IPS-18c (cell line): Measurements from ENCODE around the gene TBX10.

Experiments
- H3K4me3 ChIP-seq: 2 replicates; pipeline ENCODE4 v1.7.0; 2013; ENCODE audit warnings: low read depth, mild to moderate bottlenecking, low read length, moderate library complexity; ENCODE audit not compliant: insufficient read depth
- H3K9me3 ChIP-seq: one replicate; pipeline ENCODE4 v1.6.1; 2013; ENCODE audit warnings: mild to moderate bottlenecking, low read length, moderate library complexity; ENCODE audit not compliant: control insufficient read depth, insufficient read depth

The TBX10 gene

GRCh38 chr11:67582011-67582410, 57.6 kb downstream of the TBX10 start:
- no peaks in the 10 kb centered on the region for H3K9me3 ChIP-seq
- no peak overlapping the region for H3K4me3 ChIP-seq

- H3K4me3 ChIP-seq = peak overlapping the region; percentile 15; the same call in 1 of the 2 replicates
These were observed 58.1 kb downstream of the TBX10 start for GRCh38 chr11:67581469-67581868.

More at GRCh38 chr11:67581469-67581868, 58.1 kb downstream of the TBX10 start:
- no peaks in the 10 kb centered on the region for H3K9me3 ChIP-seq
